ENCODE data around the gene PARD3.

The PARD3 gene

DNA sequence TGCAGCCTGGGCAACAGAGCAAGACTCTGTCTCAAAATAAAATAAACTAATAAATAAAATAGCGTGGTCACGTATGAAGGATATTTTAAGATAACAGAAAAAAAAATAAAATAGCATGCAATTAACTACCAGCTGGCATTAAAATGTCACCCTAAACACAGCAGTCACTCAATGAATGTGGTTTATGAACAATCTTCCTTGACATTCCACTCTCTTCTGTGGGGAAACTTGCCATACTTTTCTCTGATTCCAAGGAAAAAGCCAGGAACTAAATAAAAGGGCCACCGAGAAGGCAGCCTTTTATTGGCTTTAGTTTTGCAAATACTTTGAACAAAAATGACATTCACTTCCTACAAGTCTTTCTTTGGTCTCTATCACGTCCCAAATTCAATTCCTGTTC, 266.6 kb downstream of the PARD3 start:
- no peak overlapping the region for H3K4me3 ChIP-seq (ENCODE audit: low read depth, low read length)
- DNase-seq (ENCODE audit: low read depth), result no peak
- TF ChIP-seq, protein P1, sequence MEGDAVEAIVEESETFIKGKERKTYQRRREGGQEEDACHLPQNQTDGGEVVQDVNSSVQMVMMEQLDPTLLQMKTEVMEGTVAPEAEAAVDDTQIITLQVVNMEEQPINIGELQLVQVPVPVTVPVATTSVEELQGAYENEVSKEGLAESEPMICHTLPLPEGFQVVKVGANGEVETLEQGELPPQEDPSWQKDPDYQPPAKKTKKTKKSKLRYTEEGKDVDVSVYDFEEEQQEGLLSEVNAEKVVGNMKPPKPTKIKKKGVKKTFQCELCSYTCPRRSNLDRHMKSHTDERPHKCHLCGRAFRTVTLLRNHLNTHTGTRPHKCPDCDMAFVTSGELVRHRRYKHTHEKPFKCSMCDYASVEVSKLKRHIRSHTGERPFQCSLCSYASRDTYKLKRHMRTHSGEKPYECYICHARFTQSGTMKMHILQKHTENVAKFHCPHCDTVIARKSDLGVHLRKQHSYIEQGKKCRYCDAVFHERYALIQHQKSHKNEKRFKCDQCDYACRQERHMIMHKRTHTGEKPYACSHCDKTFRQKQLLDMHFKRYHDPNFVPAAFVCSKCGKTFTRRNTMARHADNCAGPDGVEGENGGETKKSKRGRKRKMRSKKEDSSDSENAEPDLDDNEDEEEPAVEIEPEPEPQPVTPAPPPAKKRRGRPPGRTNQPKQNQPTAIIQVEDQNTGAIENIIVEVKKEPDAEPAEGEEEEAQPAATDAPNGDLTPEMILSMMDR (IDR thresholded peaks at IDR 0.05; ENCODE audit: low read depth, low read length, missing control alignments), result no peak

DNA sequence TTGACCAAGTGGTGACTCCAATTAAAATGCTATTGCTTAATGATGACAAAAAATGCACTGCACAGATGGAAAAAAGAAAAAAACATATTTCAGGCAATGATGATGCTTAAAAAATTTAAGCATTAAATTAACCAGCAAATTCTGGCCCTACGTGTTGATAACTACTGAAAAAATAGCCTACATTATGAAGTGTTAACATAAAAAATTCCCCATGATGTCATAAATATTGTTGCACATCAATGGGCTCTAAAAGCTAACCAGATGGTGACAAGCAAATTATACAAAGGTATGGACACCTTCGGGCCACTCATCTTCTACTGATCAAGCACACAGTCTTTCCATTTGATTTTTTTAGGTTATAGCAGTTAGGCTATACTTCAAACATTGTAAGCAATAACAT, 267.4 kb downstream of the PARD3 start:
- no peak for DNase-seq (ENCODE audit: low read depth)
- no peak overlapping the region for H3K4me3 ChIP-seq (ENCODE audit: low read depth, low read length)
- TF ChIP-seq, protein P1 (IDR thresholded peaks at IDR 0.05; ENCODE audit: low read depth, low read length, missing control alignments), result no peak

GRCh38 chr10:34547291-34547690, 267.8 kb downstream of the PARD3 start:
- TF ChIP-seq, protein P1 (IDR thresholded peaks at IDR 0.05; ENCODE audit: low read depth, low read length, missing control alignments), result no peak
- no peak for DNase-seq (ENCODE audit: low read depth)

GRCh38 chr10:34544400-34544799, 270.7 kb downstream of the PARD3 start:
- TF ChIP-seq, protein P1 (IDR thresholded peaks at IDR 0.05; ENCODE audit: low read depth, low read length, missing control alignments), result no peak
- H3K4me3 ChIP-seq (ENCODE audit: low read depth, low read length), result no peak overlapping the region
- no peak for DNase-seq (ENCODE audit: low read depth)

More at GRCh38 chr10:34547291-34547690, 267.8 kb downstream of the PARD3 start:
- H3K4me3 ChIP-seq (ENCODE audit: low read depth, low read length), result no peak overlapping the region

DNA sequence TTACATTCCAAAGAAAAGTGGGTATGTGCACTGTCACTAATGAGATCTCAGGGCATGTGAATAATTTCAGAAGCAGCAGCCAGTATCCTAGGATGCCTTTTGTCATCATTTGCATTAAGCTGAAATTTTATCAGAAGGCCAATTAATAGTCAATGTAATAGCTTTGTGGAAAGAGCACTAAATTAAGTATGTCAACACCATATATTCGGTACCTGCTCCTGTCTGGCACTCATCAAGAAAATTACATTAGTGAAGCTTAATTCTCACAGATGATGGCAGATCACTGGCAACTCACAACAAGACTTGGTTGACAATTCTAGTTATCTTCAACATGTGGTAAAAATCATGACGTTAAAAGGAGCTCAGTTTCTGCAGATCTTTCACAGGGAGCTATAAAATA, 271.4 kb downstream of the PARD3 start:
- H3K4me3 ChIP-seq (ENCODE audit: low read depth, low read length), result no peak overlapping the region
- DNase-seq (ENCODE audit: low read depth), result no peak
- TF ChIP-seq, protein P1 (IDR thresholded peaks at IDR 0.05; ENCODE audit: low read depth, low read length, missing control alignments), result no peak

- no peak overlapping the region for H3K4me3 ChIP-seq (ENCODE audit: low read depth, low read length)
- TF ChIP-seq, protein P1 (IDR thresholded peaks at IDR 0.05; ENCODE audit: low read depth, low read length, missing control alignments), result no peak
- no peak for DNase-seq (ENCODE audit: low read depth)
These were observed 274.6 kb downstream of the PARD3 start for GRCh38 chr10:34540492-34540891.

GRCh38 chr10:34539533-34540315, 275.4 kb downstream of the PARD3 start:
- TF ChIP-seq, protein P1 (IDR thresholded peaks at IDR 0.05; ENCODE audit: low read depth, low read length, missing control alignments), result no peak
- no peak overlapping the region; the same call in 1 of the 2 replicates for H3K4me3 ChIP-seq (ENCODE audit: low read depth, low read length)
- DNase-seq (ENCODE audit: low read depth), result no peak

All from GM12864 (cell line).